ENCODE data around the gene BPTF. TPM values are rescaled to one million over a fixed set of nuclear protein-coding genes. Genes with fewer than 3 reads are reported as not detected.
"Not testable (repeated sequence)": the region's sequence is repeated elsewhere in the genome, so short reads cannot be mapped to it uniquely, and the experiment has no call there.

Gene BPTF
- total RNA-seq, 4 donors from 2014 or later: 29.3 to 43.9 (median 38.1) TPM

- in situ Hi-C loops (cut with MboI; ENCODE audit: low sequenced_read_pairs in 4 of 4): no loop called here
Observed at GRCh38 chr17:67785122-67785477, 40.2 kb upstream of the BPTF start.

DNA sequence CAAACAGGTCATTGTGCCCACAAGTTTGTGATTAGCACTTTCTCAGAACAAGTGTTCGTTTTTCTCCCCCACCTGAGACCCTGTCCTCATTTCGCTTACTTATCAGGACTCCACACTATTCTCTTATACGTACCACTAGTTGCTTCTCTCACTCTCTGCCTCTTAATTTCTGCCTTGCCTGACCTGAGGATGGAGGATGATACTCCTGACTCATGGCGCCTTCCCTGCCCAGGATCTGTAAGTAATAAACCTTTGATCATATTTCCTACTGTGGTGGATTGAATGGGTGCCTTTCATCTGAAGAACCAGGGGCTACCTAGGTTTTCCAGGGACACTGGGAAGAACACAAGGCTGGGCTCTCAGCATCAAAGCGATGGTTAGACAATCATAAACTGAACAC, 39.8 kb upstream of the BPTF start:
- ATAC-seq (no peak), DNase-seq (no peak)
- Histone ChIP-seq H3K27me3 (no peaks in the 10 kb centered on the region), H3K9me3 (no peaks in the 10 kb centered on the region), H3K27ac (no peak overlapping the region), H3K4me3 (no peak overlapping the region), H3K36me3 (no peaks in the 10 kb centered on the region), H3K4me1 (no peaks in the 10 kb centered on the region)
- TF ChIP-seq, protein P1, sequence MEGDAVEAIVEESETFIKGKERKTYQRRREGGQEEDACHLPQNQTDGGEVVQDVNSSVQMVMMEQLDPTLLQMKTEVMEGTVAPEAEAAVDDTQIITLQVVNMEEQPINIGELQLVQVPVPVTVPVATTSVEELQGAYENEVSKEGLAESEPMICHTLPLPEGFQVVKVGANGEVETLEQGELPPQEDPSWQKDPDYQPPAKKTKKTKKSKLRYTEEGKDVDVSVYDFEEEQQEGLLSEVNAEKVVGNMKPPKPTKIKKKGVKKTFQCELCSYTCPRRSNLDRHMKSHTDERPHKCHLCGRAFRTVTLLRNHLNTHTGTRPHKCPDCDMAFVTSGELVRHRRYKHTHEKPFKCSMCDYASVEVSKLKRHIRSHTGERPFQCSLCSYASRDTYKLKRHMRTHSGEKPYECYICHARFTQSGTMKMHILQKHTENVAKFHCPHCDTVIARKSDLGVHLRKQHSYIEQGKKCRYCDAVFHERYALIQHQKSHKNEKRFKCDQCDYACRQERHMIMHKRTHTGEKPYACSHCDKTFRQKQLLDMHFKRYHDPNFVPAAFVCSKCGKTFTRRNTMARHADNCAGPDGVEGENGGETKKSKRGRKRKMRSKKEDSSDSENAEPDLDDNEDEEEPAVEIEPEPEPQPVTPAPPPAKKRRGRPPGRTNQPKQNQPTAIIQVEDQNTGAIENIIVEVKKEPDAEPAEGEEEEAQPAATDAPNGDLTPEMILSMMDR (IDR thresholded peaks at IDR 0.05 in 4 of 5, conservative IDR thresholded peaks at IDR 0.05 in 1 of 5): no peak
- no peak for TF ChIP-seq POLR2A (IDR thresholded peaks at IDR 0.05)
- in situ Hi-C loops (cut with MboI; ENCODE audit: low sequenced_read_pairs in 4 of 4): no loop called here
- intact Hi-C loops (cut with DNase I; ENCODE audit: low total_unique reads): no loop called here

More at GRCh38 chr17:67785122-67785477, 40.2 kb upstream of the BPTF start:
- DNase-seq (no peak), ATAC-seq (no peak)
- H3K9me3 ChIP-seq: no peaks in the 10 kb centered on the region
- H3K27me3 ChIP-seq: no peaks in the 10 kb centered on the region
- no peaks in the 10 kb centered on the region for H3K36me3 ChIP-seq
- TF ChIP-seq POLR2A (IDR thresholded peaks at IDR 0.05): no peak
- TF ChIP-seq, protein P1 (IDR thresholded peaks at IDR 0.05 in 4 of 5, conservative IDR thresholded peaks at IDR 0.05 in 1 of 5): no peak
- H3K4me1 ChIP-seq: no peaks in the 10 kb centered on the region
- no peak overlapping the region for H3K4me3 ChIP-seq
- no peak overlapping the region for H3K27ac ChIP-seq
- intact Hi-C loops (cut with DNase I; ENCODE audit: low total_unique reads): no loop called here

DNA sequence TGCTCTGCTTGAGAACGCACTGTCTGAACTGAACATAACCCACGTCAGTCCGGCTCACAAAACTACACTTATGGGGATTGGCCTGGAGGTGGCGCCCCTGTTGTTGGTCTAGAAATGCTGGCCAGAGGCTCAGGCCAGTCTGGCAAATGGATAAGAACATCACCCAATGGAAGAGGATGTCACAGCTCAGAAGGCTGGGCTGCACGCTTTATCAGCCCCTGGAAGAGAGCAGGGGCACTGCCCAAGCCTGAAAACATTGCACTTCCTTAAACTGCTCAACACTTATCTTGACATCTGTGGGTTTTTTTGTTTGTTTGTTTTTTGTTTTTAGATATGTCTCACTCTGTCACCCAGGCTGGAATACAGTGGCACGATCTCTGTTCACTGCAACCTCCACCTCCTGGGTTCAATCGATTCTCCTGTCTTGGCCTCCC, 24.8 kb upstream of the BPTF start:
- TF ChIP-seq, protein P1 (IDR thresholded peaks at IDR 0.05 in 4 of 5, conservative IDR thresholded peaks at IDR 0.05 in 1 of 5): peak; percentile 16 to 66 (median 62)
- TF ChIP-seq POLR2A (IDR thresholded peaks at IDR 0.05): no peak
- Histone ChIP-seq H3K4me1 (no peaks in the 10 kb centered on the region), H3K27ac (no peak overlapping the region), H3K27me3 (no peaks in the 10 kb centered on the region), H3K36me3 (no peaks in the 10 kb centered on the region), H3K4me3 (no peak overlapping the region), H3K9me3 (no peaks in the 10 kb centered on the region)
- in situ Hi-C loops (cut with MboI; ENCODE audit: low sequenced_read_pairs in 4 of 4) (no loop called here), intact Hi-C loops (cut with DNase I; ENCODE audit: low total_unique reads) (loop anchor here (1.0 kb wide), 1 partner anchor 25 kb away; the partner anchor contains the start of gene BPTF)
- DNase-seq (peak; percentile 61 to 70), ATAC-seq (peak; percentile 94)

DNA sequence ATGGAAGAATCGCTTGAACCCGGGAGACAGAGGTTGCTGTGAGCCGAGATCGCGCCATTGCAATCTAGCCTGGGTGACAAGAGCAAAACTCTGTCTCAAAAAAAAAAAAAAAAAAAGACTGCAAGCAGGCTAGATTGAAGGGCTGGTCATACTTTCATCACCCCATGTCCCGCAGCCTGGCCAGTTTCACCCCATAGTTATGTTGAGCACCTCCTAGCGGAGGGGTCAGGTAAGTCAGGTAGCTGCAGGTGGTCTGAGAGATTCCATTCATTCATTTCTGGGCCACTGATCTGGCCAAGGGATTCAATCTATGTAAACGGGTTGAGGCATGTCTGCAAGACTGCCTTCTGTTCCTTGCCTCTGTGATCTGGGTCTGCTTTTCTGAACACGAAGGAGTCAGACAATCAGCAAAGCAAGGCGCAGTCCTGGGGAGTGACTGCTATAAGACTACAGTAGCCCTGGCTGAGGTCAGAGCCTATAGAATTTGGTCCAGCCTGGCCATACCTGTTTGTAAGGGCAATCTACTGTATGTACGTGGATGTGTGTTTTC, 23.6 kb upstream of the BPTF start:
- Histone ChIP-seq H3K27me3 (no peaks in the 10 kb centered on the region), H3K4me3 (no peak overlapping the region), H3K27ac (no peak overlapping the region), H3K36me3 (no peaks in the 10 kb centered on the region), H3K4me1 (no peaks in the 10 kb centered on the region), H3K9me3 (no peaks in the 10 kb centered on the region)
- intact Hi-C loops (cut with DNase I; ENCODE audit: low total_unique reads): no loop called here
- TF ChIP-seq, protein P1 (IDR thresholded peaks at IDR 0.05 in 4 of 5, conservative IDR thresholded peaks at IDR 0.05 in 1 of 5): no peak
- no peak for TF ChIP-seq POLR2A (IDR thresholded peaks at IDR 0.05)
- no peak for DNase-seq
- no peak for ATAC-seq
- in situ Hi-C loops (cut with MboI; ENCODE audit: low sequenced_read_pairs in 4 of 4): no loop called here

DNA sequence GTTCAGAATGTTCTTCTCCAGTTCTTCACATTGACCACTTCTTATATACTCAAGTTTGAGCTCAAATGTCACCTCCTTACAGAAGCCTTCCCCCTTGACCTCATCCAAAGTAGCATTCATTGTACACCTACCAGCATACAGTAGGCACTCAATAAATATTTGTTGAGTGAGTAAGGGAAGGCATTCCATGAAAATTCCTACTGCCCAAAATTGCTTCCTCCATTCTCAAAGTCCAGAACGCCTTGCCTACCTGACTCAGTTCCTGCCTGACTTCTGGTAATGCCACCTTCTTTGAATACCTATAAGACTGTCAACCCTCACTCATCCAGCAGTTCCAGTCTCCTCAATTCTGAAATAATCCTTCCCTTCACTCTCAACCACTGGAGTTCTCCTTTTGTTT, 14.8 kb upstream of the BPTF start:
- Histone ChIP-seq H3K9me3 (no peaks in the 10 kb centered on the region), H3K36me3 (no peaks in the 10 kb centered on the region), H3K27me3 (no peaks in the 10 kb centered on the region), H3K4me1 (no peaks in the 10 kb centered on the region), H3K27ac (no peak overlapping the region), H3K4me3 (no peak overlapping the region)
- in situ Hi-C loops (cut with MboI; ENCODE audit: low sequenced_read_pairs in 4 of 4) (no loop called here), intact Hi-C loops (cut with DNase I; ENCODE audit: low total_unique reads) (no loop called here)
- no peak for ATAC-seq
- no peak for DNase-seq
- no peak for TF ChIP-seq POLR2A (IDR thresholded peaks at IDR 0.05)
- TF ChIP-seq, protein P1 (IDR thresholded peaks at IDR 0.05 in 4 of 5, conservative IDR thresholded peaks at IDR 0.05 in 1 of 5): no peak

GRCh38 chr17:67812380-67812779, 12.9 kb upstream of the BPTF start:
- DNase-seq; H3K4me3 ChIP-seq; in situ Hi-C loops (cut with MboI; ENCODE audit: low sequenced_read_pairs in 4 of 4); H3K27ac ChIP-seq; H3K9me3 ChIP-seq; ATAC-seq; intact Hi-C loops (cut with DNase I; ENCODE audit: low total_unique reads); H3K4me1 ChIP-seq; H3K36me3 ChIP-seq; H3K27me3 ChIP-seq: not testable (repeated sequence)
